H1 (cell line): ENCODE data around the gene CORO1A. TPM values are rescaled to one million over a fixed set of nuclear protein-coding genes. Genes with fewer than 3 reads are reported as not detected.

Experiments
- CTCF ChIA-PET: fragments of 300-600 bp; sonication (Branson Sonifier 250); formaldehyde crosslinking; loops from one replicate; lab custom pipeline; 2021; ENCODE audit not compliant: partially characterized antibody; lab: Charles Lee
- POLR2A ChIA-PET: fragments of 300-600 bp; sonication (Branson Sonifier 250); formaldehyde crosslinking; loops from one replicate; lab custom pipeline; 2021; ENCODE audit warnings: inconsistent platforms; ENCODE audit not compliant: partially characterized antibody; lab: Charles Lee
- DNase-seq, 2 experiments: peaks; one replicate each; pipeline versions ENCODE4 v3.0.0 to v3.0.0-alpha.2; 2010 to 2022; ENCODE audit warnings: low spot score in 2 of 2, low read depth in 1 of 2, mixed read lengths in 1 of 2
- FAIRE-seq: peaks from 2 replicates; lab custom pipeline; 2011; peaks lifted over from hg19 to GRCh38; lab: Jason Lieb, UNC
- H2AFZ ChIP-seq: 2 replicates; pipeline ENCODE4 v1.8.1; 2012; ENCODE audit warnings: low read length, inconsistent platforms
- H2AK5ac ChIP-seq: 2 replicates; pipeline ENCODE4 v1.6.1; 2013; ENCODE audit warnings: low read depth, low read length
- H2BK120ac ChIP-seq: replicated peaks from 2 replicates; pipeline ENCODE3; 2013; ENCODE audit warnings: low read depth, low read length, inconsistent platforms
- H2BK12ac ChIP-seq: 2 replicates; pipeline ENCODE4 v1.6.1; 2013; ENCODE audit warnings: low read depth, low read length
- H2BK15ac ChIP-seq: 2 replicates; pipeline ENCODE4 v1.6.1; 2013; ENCODE audit warnings: low read length
- H2BK20ac ChIP-seq: 2 replicates; pipeline ENCODE4 v1.6.1; 2013; ENCODE audit warnings: low read length
- H2BK5ac ChIP-seq: 2 replicates; pipeline ENCODE4 v1.6.1; 2013; ENCODE audit warnings: low read depth, low read length
- H3K14ac ChIP-seq: 2 replicates; pipeline ENCODE4 v1.6.1; 2013; ENCODE audit warnings: inconsistent platforms; ENCODE audit not compliant: insufficient read length
- H3K18ac ChIP-seq: 2 replicates; pipeline ENCODE4 v1.6.1; 2013; ENCODE audit warnings: low read length; ENCODE audit errors: extremely low read depth
- H3K23ac ChIP-seq: 2 replicates; pipeline ENCODE4 v1.6.1; 2013; ENCODE audit warnings: inconsistent platforms; ENCODE audit not compliant: insufficient read length
- H3K23me2 ChIP-seq: 2 replicates; pipeline ENCODE4 v1.6.1; 2013; ENCODE audit warnings: low read depth, low read length
- H3K27ac ChIP-seq: 2 replicates; pipeline ENCODE4 v1.6.1; 2011; ENCODE audit warnings: low read depth, low read length, inconsistent platforms
- H3K27me3 ChIP-seq, 4 experiments: replicated peaks in 1 of 4; 1 replicate in 1 of 4; 2 replicates in 3 of 4; pipeline versions ENCODE4 v1.6.1 to v1.8.1; 2011 to 2013; ENCODE audit warnings: low read length in 3 of 4, mild to moderate bottlenecking in 3 of 4, inconsistent platforms in 2 of 4, mixed read lengths in 2 of 4, moderate library complexity in 1 of 4; ENCODE audit not compliant: control insufficient read depth in 3 of 4, insufficient read depth in 3 of 4; ENCODE audit errors: extremely low read depth in 1 of 4
- H3K36me3 ChIP-seq, 4 experiments: 2 replicates each; pipeline versions ENCODE4 v1.6.1 to v1.8.1; 2011 to 2013; ENCODE audit warnings: mild to moderate bottlenecking in 4 of 4, low read length in 3 of 4, moderate library complexity in 2 of 4, control low read depth in 1 of 4, inconsistent platforms in 1 of 4; ENCODE audit not compliant: insufficient read depth in 4 of 4, control insufficient read depth in 2 of 4
- H3K4ac ChIP-seq: replicated peaks from 2 replicates; pipeline ENCODE3; 2013; ENCODE audit warnings: low read length, low read depth, mixed read lengths, inconsistent platforms; ENCODE audit not compliant: insufficient read length
- H3K4me1 ChIP-seq, 4 experiments: replicated peaks in 1 of 4; 1 replicate in 1 of 4; 2 replicates in 3 of 4; pipeline versions ENCODE4 v1.6.1 to v1.8.1; 2011 to 2013; ENCODE audit warnings: low read length in 3 of 4, inconsistent platforms in 2 of 4, mixed read lengths in 1 of 4; ENCODE audit not compliant: insufficient read depth in 4 of 4, control insufficient read depth in 3 of 4
- H3K4me2 ChIP-seq, 2 experiments: 2 replicates each; pipeline versions ENCODE4 v1.6.1 to v1.8.1; 2011 to 2013; ENCODE audit warnings: low read depth in 2 of 2, low read length in 2 of 2, control low read depth in 1 of 2, inconsistent platforms in 1 of 2, mild to moderate bottlenecking in 1 of 2; ENCODE audit not compliant: insufficient read depth in 1 of 2
- H3K4me3 ChIP-seq, 4 experiments: fragments of 200-600, 300-600 bp in 1 of 4; sonication (generic), shearing (Covaris generic), sonication (Bioruptor Twin) in 1 of 4; 2 replicates each; pipeline versions ENCODE4 v1.5.1 to v1.8.1; 2011 to 2016; ENCODE audit warnings: low read length in 4 of 4, low read depth in 3 of 4, control low read depth in 2 of 4, inconsistent platforms in 2 of 4, mild to moderate bottlenecking in 2 of 4, mixed read lengths in 1 of 4, moderate library complexity in 1 of 4; ENCODE audit not compliant: insufficient read depth in 2 of 4; ENCODE audit errors: extremely low read depth in 1 of 4
- H3K56ac ChIP-seq: replicated peaks from 2 replicates; pipeline ENCODE3; 2013; ENCODE audit warnings: low read depth, mild to moderate bottlenecking, mixed read lengths, low read length, inconsistent platforms; ENCODE audit not compliant: insufficient read length
- H3K79me1 ChIP-seq: 2 replicates; pipeline ENCODE4 v1.6.1; 2013; ENCODE audit warnings: low read depth, low read length, control low read depth
- H3K79me2 ChIP-seq, 2 experiments: 2 replicates each; pipeline versions ENCODE4 v1.6.1 to v1.8.1; 2012 to 2013; ENCODE audit warnings: low read length in 2 of 2, mild to moderate bottlenecking in 2 of 2, inconsistent platforms in 1 of 2; ENCODE audit not compliant: insufficient read depth in 2 of 2, control insufficient read depth in 1 of 2
- H3K9ac ChIP-seq, 4 experiments: replicated peaks in 1 of 4; 1 replicate in 1 of 4; 2 replicates in 3 of 4; pipeline versions ENCODE4 v1.6.1 to v1.8.1; 2011 to 2013; ENCODE audit warnings: low read depth in 3 of 4, low read length in 3 of 4, control low read depth in 2 of 4, mild to moderate bottlenecking in 2 of 4, moderate library complexity in 2 of 4, inconsistent platforms in 1 of 4; ENCODE audit errors: extremely low read depth in 1 of 4
- H3K9me3 ChIP-seq, 2 experiments: 2 replicates each; pipeline versions ENCODE4 v1.6.1 to v1.8.1; 2012 to 2013; ENCODE audit warnings: mild to moderate bottlenecking in 2 of 2, moderate library complexity in 2 of 2, control low read depth in 1 of 2, inconsistent platforms in 1 of 2, low read depth in 1 of 2, low read length in 1 of 2, mixed read lengths in 1 of 2; ENCODE audit not compliant: insufficient read depth in 2 of 2
- H4K20me1 ChIP-seq, 2 experiments: replicated peaks in 1 of 2; 2 replicates each; pipeline versions ENCODE3 to v1.8.1; 2011 to 2013; ENCODE audit warnings: inconsistent platforms in 2 of 2, low read length in 2 of 2, mild to moderate bottlenecking in 1 of 2; ENCODE audit not compliant: insufficient read depth in 2 of 2, control insufficient read depth in 1 of 2
- H4K5ac ChIP-seq: 2 replicates; pipeline ENCODE4 v1.6.1; 2013; ENCODE audit warnings: low read length, low read depth, mixed read lengths, inconsistent platforms; ENCODE audit not compliant: insufficient read length
- H4K8ac ChIP-seq: 2 replicates; pipeline ENCODE4 v1.8.0; 2013; ENCODE audit warnings: mild to moderate bottlenecking, moderate library complexity, low read length, inconsistent platforms; ENCODE audit not compliant: insufficient read depth; ENCODE audit errors: extremely low read depth
- H4K91ac ChIP-seq: replicated peaks from 2 replicates; pipeline ENCODE3; 2013; ENCODE audit warnings: low read length, mixed read lengths, inconsistent platforms; ENCODE audit not compliant: insufficient read length
- BCL11A ChIP-seq, 2 experiments: IDR thresholded peaks; one replicate each; pipeline ENCODE4 v1.6.1; 2011; ENCODE audit warnings: low read depth in 2 of 2, low read length in 2 of 2, mild to moderate bottlenecking in 2 of 2
- BRCA1 ChIP-seq: IDR thresholded peaks from 2 replicates; pipeline ENCODE4 v1.6.1; 2012; ENCODE audit warnings: low read depth, low read length, improper control_type of control experiment
- CHD1 ChIP-seq: IDR thresholded peaks from 2 replicates; pipeline ENCODE4 v1.6.1; 2012; ENCODE audit warnings: low read depth, low read length, improper control_type of control experiment
- CREB1 ChIP-seq: IDR thresholded peaks from 2 replicates; pipeline ENCODE4 v1.6.1; 2012; ENCODE audit warnings: inconsistent platforms
- CTBP2 ChIP-seq: IDR thresholded peaks from 2 replicates; pipeline ENCODE4 v1.7.0; 2011; ENCODE audit warnings: borderline replicate concordance, mild to moderate bottlenecking, moderate library complexity, mixed read lengths, low read length; ENCODE audit not compliant: insufficient read depth, insufficient read length
- EZH2 ChIP-seq: fragments of 200-600 bp; sonication (generic); IDR thresholded peaks from 2 replicates; pipeline ENCODE4 v1.7.1; 2012; ENCODE audit warnings: low read depth, mild to moderate bottlenecking, moderate library complexity, low read length, inconsistent platforms; ENCODE audit not compliant: severe bottlenecking
- JUND ChIP-seq: IDR thresholded peaks from 2 replicates; pipeline ENCODE4 v1.6.1; 2011; ENCODE audit warnings: mild to moderate bottlenecking, improper control_type of control experiment, low read length
- POU5F1 ChIP-seq: IDR thresholded peaks from 2 replicates; pipeline ENCODE4 v1.6.1; 2011; ENCODE audit warnings: low read depth, mild to moderate bottlenecking, low read length, moderate library complexity
- RBBP5 ChIP-seq: IDR thresholded peaks from 2 replicates; pipeline ENCODE4 v1.7.1; 2012; ENCODE audit warnings: low read depth, mild to moderate bottlenecking, inconsistent platforms, low read length, moderate library complexity, borderline replicate concordance
- RFX5 ChIP-seq: IDR thresholded peaks from 2 replicates; pipeline ENCODE4 v1.6.1; 2011; ENCODE audit warnings: low read depth, low read length, improper control_type of control experiment, borderline replicate concordance
- SP4 ChIP-seq: IDR thresholded peaks from 2 replicates; pipeline ENCODE4 v1.6.1; 2012; ENCODE audit warnings: low read length, inconsistent platforms
- TBP ChIP-seq: IDR thresholded peaks from 2 replicates; pipeline ENCODE4 v1.6.1; 2011; ENCODE audit warnings: low read depth, low read length, improper control_type of control experiment
- WGBS, 2 experiments: shearing (Covaris generic) in 1 of 2; methylation state at CpG; one replicate each; pipeline versions ENCODE4 v1.1.6 to v1.1.7; 2013 to 2015; ENCODE audit warnings: low lambda C conversion rate in 2 of 2, mixed read lengths in 2 of 2, inconsistent platforms in 1 of 2, low coverage in 1 of 2, missing lambda C conversion rate in 1 of 2; ENCODE audit not compliant: insufficient replicate concordance in 2 of 2, insufficient coverage in 1 of 2, insufficient read length in 1 of 2; ENCODE audit errors: extremely low coverage in 1 of 2, missing lambda C conversion rate in 1 of 2; 5-methylcytosine and 5-hydroxymethylcytosine counted together
- polyA plus RNA-seq, 7 experiments: library from polyadenylated mRNA; depleted of rRNA in 3 of 7; stranded (reverse) in 5 of 7; unstranded in 2 of 7; fragments of >200 nt in 5 of 7; fragments of 200-250 nt in 2 of 7; gene quantifications; 1 replicate in 5 of 7; 2 replicates in 1 of 7; 4 replicates in 1 of 7; pipeline versions ENCODE4 v1.2.1 to v1.2.3, GENCODE V29; 2011 to 2013; ENCODE audit warnings: missing spikeins in 2 of 7, mixed read lengths in 2 of 7
- total RNA-seq: library from RNA; stranded (reverse); fragmentation: NEBNext Ultra II Directional; extraction: Animal tissue kit (Norgen Biotek cat#: 25700); gene quantifications from 2 replicates; pipeline ENCODE4 v1.2.1, GENCODE V29; 2021

Gene CORO1A
- total and polyA plus RNA-seq, 2 of the 8 experiments (the other 6 are each of a cell fraction or from before 2014, with no cell fraction given): 10.9 to 11.7 TPM

DNA sequence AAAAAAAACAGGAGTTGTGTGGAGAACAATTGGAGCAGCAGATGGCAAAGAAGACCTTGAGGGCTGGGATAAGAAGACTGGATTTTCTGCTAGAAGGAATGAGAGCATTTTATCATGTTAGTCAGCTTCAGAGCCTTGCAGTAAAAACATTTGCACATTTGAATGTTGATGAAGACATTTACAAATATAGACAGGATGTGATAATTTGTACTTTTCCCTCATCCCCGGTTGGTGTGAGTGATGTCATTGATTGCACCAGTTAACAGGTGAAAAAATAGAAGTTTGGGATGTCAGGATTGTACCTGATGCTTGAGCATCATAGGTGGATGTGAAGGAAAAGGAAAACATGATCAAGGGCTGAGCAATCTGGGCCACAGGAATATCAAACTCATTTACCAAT lies 37.7 kb upstream of the CORO1A start:
- Histone ChIP-seq H4K8ac (no peak overlapping the region), H3K4ac (no peak overlapping the region), H2BK5ac (no peak overlapping the region), H2BK20ac (no peak overlapping the region), H3K14ac (no peak overlapping the region), H2BK120ac (no peak overlapping the region), H4K91ac (no peak overlapping the region), H3K23me2 (no peaks in the 10 kb centered on the region), H2BK15ac (no peak overlapping the region), H4K5ac (no peak overlapping the region), H3K23ac (no peak overlapping the region), H3K18ac (no peak overlapping the region), H4K20me1 (no peaks in the 10 kb centered on the region), H3K56ac (no peak overlapping the region), H3K27me3 (no peaks in the 10 kb centered on the region), H3K4me3 (no peak overlapping the region), H2BK12ac (no peak overlapping the region), H3K4me2 (no peak overlapping the region), H3K4me1 (no peaks in the 10 kb centered on the region), H2AFZ (no peak overlapping the region), H3K79me2 (no peaks in the 10 kb centered on the region), H3K27ac (no peak overlapping the region), H2AK5ac (no peak overlapping the region), H3K36me3 (no peaks in the 10 kb centered on the region), H3K9ac (no peak overlapping the region), H3K9me3 (0 out of 4 replicates have a peak, but pooled peaks cover 0 to 5% of the 10 kb centered on the region in 2 experiments), H3K79me1 (no peaks in the 10 kb centered on the region)
- 87% methylated on average over 1 of the region's 1 CpG; no CpG with 5 or more reads in 1 of the 2 experiments for WGBS, 2 experiments
- TF ChIP-seq SP4: no peak
- TF ChIP-seq JUND: no peak
- no peak for TF ChIP-seq RFX5
- TF ChIP-seq CREB1: no peak
- TF ChIP-seq EZH2: no peak
- TF ChIP-seq POU5F1: no peak
- no peak for TF ChIP-seq CTBP2
- TF ChIP-seq TBP: no peak
- no peak for TF ChIP-seq RBBP5
- no peak for TF ChIP-seq BRCA1
- TF ChIP-seq CHD1: no peak
- TF ChIP-seq BCL11A (IDR thresholded peaks at IDR 0.05; ENCODE audit: low read depth in 2 of 2, low read length in 2 of 2): no peak
- no peak for DNase-seq
- ChIA-PET POLR2A (interaction anchor here (0.7 kb wide), 1 partner anchor 10 kb away, joined by 3 read pairs; no protein-coding TSS in a partner anchor), CTCF (interaction anchor here (0.7 kb wide), 1 partner anchor 34 kb away, joined by 3 read pairs; no protein-coding TSS in a partner anchor)
- FAIRE-seq: no peak
